H1 (cell line): ENCODE results near the gene LRRC49. TPM values are rescaled to one million over a fixed set of nuclear protein-coding genes. Genes with fewer than 3 reads are reported as not detected.

ENCODE experiments used
- CTCF ChIA-PET: fragments of 300-600 bp; sonication (Branson Sonifier 250); formaldehyde crosslinking; loops from one replicate; lab custom pipeline; 2021; ENCODE audit not compliant: partially characterized antibody; lab: Charles Lee
- POLR2A ChIA-PET: fragments of 300-600 bp; sonication (Branson Sonifier 250); formaldehyde crosslinking; loops from one replicate; lab custom pipeline; 2021; ENCODE audit warnings: inconsistent platforms; ENCODE audit not compliant: partially characterized antibody; lab: Charles Lee
- DNase-seq, 2 experiments: peaks; one replicate each; pipeline versions ENCODE4 v3.0.0 to v3.0.0-alpha.2; 2010 to 2022; ENCODE audit warnings: low spot score in 2 of 2, low read depth in 1 of 2, mixed read lengths in 1 of 2
- FAIRE-seq: peaks from 2 replicates; lab custom pipeline; 2011; peaks lifted over from hg19 to GRCh38; lab: Jason Lieb, UNC
- H2AFZ ChIP-seq: 2 replicates; pipeline ENCODE4 v1.8.1; 2012; ENCODE audit warnings: low read length, inconsistent platforms
- H2AK5ac ChIP-seq: 2 replicates; pipeline ENCODE4 v1.6.1; 2013; ENCODE audit warnings: low read depth, low read length
- H2BK120ac ChIP-seq: replicated peaks from 2 replicates; pipeline ENCODE3; 2013; ENCODE audit warnings: low read depth, low read length, inconsistent platforms
- H2BK12ac ChIP-seq: 2 replicates; pipeline ENCODE4 v1.6.1; 2013; ENCODE audit warnings: low read depth, low read length
- H2BK15ac ChIP-seq: 2 replicates; pipeline ENCODE4 v1.6.1; 2013; ENCODE audit warnings: low read length
- H2BK20ac ChIP-seq: 2 replicates; pipeline ENCODE4 v1.6.1; 2013; ENCODE audit warnings: low read length
- H2BK5ac ChIP-seq: 2 replicates; pipeline ENCODE4 v1.6.1; 2013; ENCODE audit warnings: low read depth, low read length
- H3K14ac ChIP-seq: 2 replicates; pipeline ENCODE4 v1.6.1; 2013; ENCODE audit warnings: inconsistent platforms; ENCODE audit not compliant: insufficient read length
- H3K18ac ChIP-seq: 2 replicates; pipeline ENCODE4 v1.6.1; 2013; ENCODE audit warnings: low read length; ENCODE audit errors: extremely low read depth
- H3K23ac ChIP-seq: 2 replicates; pipeline ENCODE4 v1.6.1; 2013; ENCODE audit warnings: inconsistent platforms; ENCODE audit not compliant: insufficient read length
- H3K23me2 ChIP-seq: 2 replicates; pipeline ENCODE4 v1.6.1; 2013; ENCODE audit warnings: low read depth, low read length
- H3K27ac ChIP-seq: 2 replicates; pipeline ENCODE4 v1.6.1; 2011; ENCODE audit warnings: low read depth, low read length, inconsistent platforms
- H3K27me3 ChIP-seq, 4 experiments: replicated peaks in 1 of 4; 1 replicate in 1 of 4; 2 replicates in 3 of 4; pipeline versions ENCODE4 v1.6.1 to v1.8.1; 2011 to 2013; ENCODE audit warnings: low read length in 3 of 4, mild to moderate bottlenecking in 3 of 4, inconsistent platforms in 2 of 4, mixed read lengths in 2 of 4, moderate library complexity in 1 of 4; ENCODE audit not compliant: control insufficient read depth in 3 of 4, insufficient read depth in 3 of 4; ENCODE audit errors: extremely low read depth in 1 of 4
- H3K36me3 ChIP-seq, 4 experiments: 2 replicates each; pipeline versions ENCODE4 v1.6.1 to v1.8.1; 2011 to 2013; ENCODE audit warnings: mild to moderate bottlenecking in 4 of 4, low read length in 3 of 4, moderate library complexity in 2 of 4, control low read depth in 1 of 4, inconsistent platforms in 1 of 4; ENCODE audit not compliant: insufficient read depth in 4 of 4, control insufficient read depth in 2 of 4
- H3K4ac ChIP-seq: replicated peaks from 2 replicates; pipeline ENCODE3; 2013; ENCODE audit warnings: low read length, low read depth, mixed read lengths, inconsistent platforms; ENCODE audit not compliant: insufficient read length
- H3K4me1 ChIP-seq, 4 experiments: replicated peaks in 1 of 4; 1 replicate in 1 of 4; 2 replicates in 3 of 4; pipeline versions ENCODE4 v1.6.1 to v1.8.1; 2011 to 2013; ENCODE audit warnings: low read length in 3 of 4, inconsistent platforms in 2 of 4, mixed read lengths in 1 of 4; ENCODE audit not compliant: insufficient read depth in 4 of 4, control insufficient read depth in 3 of 4
- H3K4me2 ChIP-seq, 2 experiments: 2 replicates each; pipeline versions ENCODE4 v1.6.1 to v1.8.1; 2011 to 2013; ENCODE audit warnings: low read depth in 2 of 2, low read length in 2 of 2, control low read depth in 1 of 2, inconsistent platforms in 1 of 2, mild to moderate bottlenecking in 1 of 2; ENCODE audit not compliant: insufficient read depth in 1 of 2
- H3K4me3 ChIP-seq, 4 experiments: fragments of 200-600, 300-600 bp in 1 of 4; sonication (generic), shearing (Covaris generic), sonication (Bioruptor Twin) in 1 of 4; 2 replicates each; pipeline versions ENCODE4 v1.5.1 to v1.8.1; 2011 to 2016; ENCODE audit warnings: low read length in 4 of 4, low read depth in 3 of 4, control low read depth in 2 of 4, inconsistent platforms in 2 of 4, mild to moderate bottlenecking in 2 of 4, mixed read lengths in 1 of 4, moderate library complexity in 1 of 4; ENCODE audit not compliant: insufficient read depth in 2 of 4; ENCODE audit errors: extremely low read depth in 1 of 4
- H3K56ac ChIP-seq: replicated peaks from 2 replicates; pipeline ENCODE3; 2013; ENCODE audit warnings: low read depth, mild to moderate bottlenecking, mixed read lengths, low read length, inconsistent platforms; ENCODE audit not compliant: insufficient read length
- H3K79me1 ChIP-seq: 2 replicates; pipeline ENCODE4 v1.6.1; 2013; ENCODE audit warnings: low read depth, low read length, control low read depth
- H3K79me2 ChIP-seq, 2 experiments: 2 replicates each; pipeline versions ENCODE4 v1.6.1 to v1.8.1; 2012 to 2013; ENCODE audit warnings: low read length in 2 of 2, mild to moderate bottlenecking in 2 of 2, inconsistent platforms in 1 of 2; ENCODE audit not compliant: insufficient read depth in 2 of 2, control insufficient read depth in 1 of 2
- H3K9ac ChIP-seq, 4 experiments: replicated peaks in 1 of 4; 1 replicate in 1 of 4; 2 replicates in 3 of 4; pipeline versions ENCODE4 v1.6.1 to v1.8.1; 2011 to 2013; ENCODE audit warnings: low read depth in 3 of 4, low read length in 3 of 4, control low read depth in 2 of 4, mild to moderate bottlenecking in 2 of 4, moderate library complexity in 2 of 4, inconsistent platforms in 1 of 4; ENCODE audit errors: extremely low read depth in 1 of 4
- H3K9me3 ChIP-seq, 2 experiments: 2 replicates each; pipeline versions ENCODE4 v1.6.1 to v1.8.1; 2012 to 2013; ENCODE audit warnings: mild to moderate bottlenecking in 2 of 2, moderate library complexity in 2 of 2, control low read depth in 1 of 2, inconsistent platforms in 1 of 2, low read depth in 1 of 2, low read length in 1 of 2, mixed read lengths in 1 of 2; ENCODE audit not compliant: insufficient read depth in 2 of 2
- H4K20me1 ChIP-seq, 2 experiments: replicated peaks in 1 of 2; 2 replicates each; pipeline versions ENCODE3 to v1.8.1; 2011 to 2013; ENCODE audit warnings: inconsistent platforms in 2 of 2, low read length in 2 of 2, mild to moderate bottlenecking in 1 of 2; ENCODE audit not compliant: insufficient read depth in 2 of 2, control insufficient read depth in 1 of 2
- H4K5ac ChIP-seq: 2 replicates; pipeline ENCODE4 v1.6.1; 2013; ENCODE audit warnings: low read length, low read depth, mixed read lengths, inconsistent platforms; ENCODE audit not compliant: insufficient read length
- H4K8ac ChIP-seq: 2 replicates; pipeline ENCODE4 v1.8.0; 2013; ENCODE audit warnings: mild to moderate bottlenecking, moderate library complexity, low read length, inconsistent platforms; ENCODE audit not compliant: insufficient read depth; ENCODE audit errors: extremely low read depth
- H4K91ac ChIP-seq: replicated peaks from 2 replicates; pipeline ENCODE3; 2013; ENCODE audit warnings: low read length, mixed read lengths, inconsistent platforms; ENCODE audit not compliant: insufficient read length
- ASH2L ChIP-seq: fragments of 200-600, 300-600 bp; sonication (generic); IDR thresholded peaks from one replicate; pipeline ENCODE4 v1.7.1; 2017; ENCODE audit warnings: low read length
- BCL11A ChIP-seq, 2 experiments: IDR thresholded peaks; one replicate each; pipeline ENCODE4 v1.6.1; 2011; ENCODE audit warnings: low read depth in 2 of 2, low read length in 2 of 2, mild to moderate bottlenecking in 2 of 2
- CEBPB ChIP-seq: IDR thresholded peaks from 2 replicates; pipeline ENCODE4 v1.6.1; 2012; ENCODE audit warnings: low read depth, low read length
- CHD1 ChIP-seq: IDR thresholded peaks from 2 replicates; pipeline ENCODE4 v1.6.1; 2012; ENCODE audit warnings: low read depth, low read length, improper control_type of control experiment
- FOSL1 ChIP-seq: IDR thresholded peaks from 2 replicates; pipeline ENCODE4 v1.6.1; 2011; ENCODE audit warnings: mild to moderate bottlenecking, low read depth, low read length, moderate library complexity; ENCODE audit not compliant: insufficient read depth
- JUND ChIP-seq: IDR thresholded peaks from 2 replicates; pipeline ENCODE4 v1.6.1; 2011; ENCODE audit warnings: mild to moderate bottlenecking, improper control_type of control experiment, low read length
- KDM1A ChIP-seq: fragments of 200-600, 300-600 bp; sonication (generic); IDR thresholded peaks from 2 replicates; pipeline ENCODE4 v1.7.1; 2016; ENCODE audit warnings: mild to moderate bottlenecking, low read length, borderline replicate concordance
- NANOG ChIP-seq: IDR thresholded peaks from 2 replicates; pipeline ENCODE4 v1.6.1; 2011; ENCODE audit warnings: low read length, low read depth, mild to moderate bottlenecking, inconsistent platforms; ENCODE audit not compliant: insufficient read depth, poor library complexity, severe bottlenecking
- PHF8 ChIP-seq: fragments of 200-600 bp; sonication (generic); conservative IDR thresholded peaks from 2 replicates; pipeline ENCODE4 v1.7.1; 2012; ENCODE audit warnings: low read depth, mild to moderate bottlenecking, inconsistent platforms, low read length, moderate library complexity
- POLR2AphosphoS5 ChIP-seq: IDR thresholded peaks from 2 replicates; pipeline ENCODE4 v1.6.1; 2011; ENCODE audit warnings: low read depth, low read length
- RBBP5 ChIP-seq: IDR thresholded peaks from 2 replicates; pipeline ENCODE4 v1.7.1; 2012; ENCODE audit warnings: low read depth, mild to moderate bottlenecking, inconsistent platforms, low read length, moderate library complexity, borderline replicate concordance
- SP1 ChIP-seq: IDR thresholded peaks from 2 replicates; pipeline ENCODE4 v1.6.1; 2011; ENCODE audit warnings: low read depth, low read length
- TEAD4 ChIP-seq: IDR thresholded peaks from 2 replicates; pipeline ENCODE4 v1.6.1; 2012; ENCODE audit warnings: low read depth, low read length, inconsistent platforms, mixed read lengths
- USF2 ChIP-seq: IDR thresholded peaks from 2 replicates; pipeline ENCODE4 v1.6.1; 2011; ENCODE audit warnings: low read length, improper control_type of control experiment
- WGBS, 2 experiments: shearing (Covaris generic) in 1 of 2; methylation state at CpG; one replicate each; pipeline versions ENCODE4 v1.1.6 to v1.1.7; 2013 to 2015; ENCODE audit warnings: low lambda C conversion rate in 2 of 2, mixed read lengths in 2 of 2, inconsistent platforms in 1 of 2, low coverage in 1 of 2, missing lambda C conversion rate in 1 of 2; ENCODE audit not compliant: insufficient replicate concordance in 2 of 2, insufficient coverage in 1 of 2, insufficient read length in 1 of 2; ENCODE audit errors: extremely low coverage in 1 of 2, missing lambda C conversion rate in 1 of 2; 5-methylcytosine and 5-hydroxymethylcytosine counted together
- polyA plus RNA-seq, 7 experiments: library from polyadenylated mRNA; depleted of rRNA in 3 of 7; stranded (reverse) in 5 of 7; unstranded in 2 of 7; fragments of >200 nt in 5 of 7; fragments of 200-250 nt in 2 of 7; gene quantifications; 1 replicate in 5 of 7; 2 replicates in 1 of 7; 4 replicates in 1 of 7; pipeline versions ENCODE4 v1.2.1 to v1.2.3, GENCODE V29; 2011 to 2013; ENCODE audit warnings: missing spikeins in 2 of 7, mixed read lengths in 2 of 7
- total RNA-seq: library from RNA; stranded (reverse); fragmentation: NEBNext Ultra II Directional; extraction: Animal tissue kit (Norgen Biotek cat#: 25700); gene quantifications from 2 replicates; pipeline ENCODE4 v1.2.1, GENCODE V29; 2021

LRRC49 gene
- total and polyA plus RNA-seq, 2 of the 8 experiments (the other 6 are each of a cell fraction or from before 2014, with no cell fraction given), result 5.0 to 10.4 TPM

GRCh38 chr15:70855764-70856163 is 36.9 kb upstream of the LRRC49 start:
- no peaks in the 10 kb centered on the region for H3K36me3 ChIP-seq
- peaks cover 3 to 8% (median 5%) of the 10 kb centered on the region in 4 experiments; a peak in 4 of 7 replicates for H3K4me1 ChIP-seq
- H3K27ac ChIP-seq, result no peak overlapping the region
- no peaks in the 10 kb centered on the region for H3K9me3 ChIP-seq
- no peaks in the 10 kb centered on the region for H4K20me1 ChIP-seq
- no peak overlapping the region for H3K23ac ChIP-seq
- no peak overlapping the region for H3K4ac ChIP-seq
- ChIA-PET POLR2A (no interaction called here), CTCF (interaction anchor here (0.9 to 2.4 kb wide), 2 partner anchors 19 to 30 kb away, joined by 3 to 6 read pairs; no protein-coding TSS in a partner anchor)
- no peak overlapping the region for H3K56ac ChIP-seq
- peaks cover 10% of the 10 kb centered on the region; the same call in 1 of the 2 replicates for H3K23me2 ChIP-seq
- H3K4me2 ChIP-seq, result no peak overlapping the region
- H2BK20ac ChIP-seq, result no peak overlapping the region
- no peak overlapping the region for H3K14ac ChIP-seq
- no peak overlapping the region for H3K9ac ChIP-seq
- no peak overlapping the region for H2BK12ac ChIP-seq
- H3K18ac ChIP-seq, result no peak overlapping the region
- H3K79me1 ChIP-seq, result no peaks in the 10 kb centered on the region
- H3K79me2 ChIP-seq, result peaks cover 0 to 9% of the 10 kb centered on the region in 2 experiments; a peak in 1 of 4 replicates
- no peak overlapping the region for H2AFZ ChIP-seq
- no peak overlapping the region for H4K8ac ChIP-seq
- no peak overlapping the region for H2BK5ac ChIP-seq
- no peak for DNase-seq
- 82% methylated on average over 2 of the region's 2 CpGs; no CpG with 5 or more reads in 1 of the 2 experiments for WGBS, 2 experiments
- no peak for FAIRE-seq
- H2AK5ac ChIP-seq, result peak overlapping the region; percentile 70
- H2BK120ac ChIP-seq, result no peak overlapping the region
- no peak overlapping the region for H4K5ac ChIP-seq
- no peak overlapping the region for H4K91ac ChIP-seq
- H3K4me3 ChIP-seq, result no peak overlapping the region
- H3K27me3 ChIP-seq, result 0 out of 7 replicates have a peak, but pooled peaks cover 0 to 3% (median 0%) of the 10 kb centered on the region in 4 experiments
- H2BK15ac ChIP-seq, result no peak overlapping the region
- TF ChIP-seq CEBPB (no peak), BCL11A (IDR thresholded peaks at IDR 0.05; ENCODE audit: low read depth in 2 of 2, low read length in 2 of 2) (no peak), ASH2L (no peak), KDM1A (no peak), SP1 (no peak), RBBP5 (no peak), TEAD4 (no peak), POLR2AphosphoS5 (no peak), PHF8 (no peak), NANOG (no peak), CHD1 (no peak), JUND (no peak), USF2 (no peak), FOSL1 (no peak)
